Body of pancreas (tissue), 4 donors: ENCODE measurements around the gene DENND1A. TPM values are rescaled to one million over a fixed set of nuclear protein-coding genes. Genes with fewer than 3 reads are reported as not detected.

ENCODE experiments used
- ATAC-seq: fragments of 150-250 bp; one replicate; pipeline ENCODE4 v1.9.1; 2016
- DNase-seq, 4 donors: peaks; one replicate each; pipeline ENCODE4 v3.0.0-alpha.2; 2019
- H3K27ac ChIP-seq, 4 donors: fragments of 200-600 bp; sonication (generic); 1 replicate in 3 of 4; 2 replicates in 1 of 4; pipeline versions ENCODE4 v1.5.1 to v1.6.1; 2016 to 2019; ENCODE audit warnings: mild to moderate bottlenecking in 1 of 4, mixed read lengths in 1 of 4, moderate library complexity in 1 of 4
- H3K27me3 ChIP-seq, 2 donors: fragments of 200-600 bp; sonication (generic); one replicate each; pipeline ENCODE4 v1.6.0; 2016; ENCODE audit warnings: mild to moderate bottlenecking in 1 of 2
- H3K36me3 ChIP-seq, 2 donors: fragments of 200-600 bp; sonication (generic); replicated peaks in 1 of 2; 2 replicates each; pipeline ENCODE4 v1.5.1; 2016; ENCODE audit warnings: low read depth in 2 of 2; ENCODE audit not compliant: insufficient read depth in 1 of 2
- H3K4me1 ChIP-seq: fragments of 200-600 bp; sonication (generic); one replicate; pipeline ENCODE4 v1.6.0; 2016
- H3K4me3 ChIP-seq, 2 donors: fragments of 200-600 bp; sonication (generic); 1 replicate in 1 of 2; 2 replicates in 1 of 2; pipeline ENCODE4 v1.5.1; 2016 to 2019
- H3K9me3 ChIP-seq, 3 donors: fragments of 200-600 bp; sonication (generic); 1 replicate in 2 of 3; 2 replicates in 1 of 3; pipeline ENCODE4 v1.5.1; 2016
- POLR2A ChIP-seq, 3 donors: fragments of 450-650 bp; IDR thresholded peaks; one replicate each; pipeline ENCODE4 v1.6.1; 2016; ENCODE audit warnings: antibody characterized with exemption in 3 of 3, mild to moderate bottlenecking in 2 of 3
- WGBS, 2 donors: methylation state at CpG; one replicate each; pipeline ENCODE4 v1.1.5; 2017; 5-methylcytosine and 5-hydroxymethylcytosine counted together
- intact Hi-C: fragments of 100-400 bp; cut with DNase I; formaldehyde crosslinking; loops from one replicate; pipeline ENCODE4 v1.15.1; 2023
- total RNA-seq, 2 donors: library from RNA; depleted of rRNA; stranded (reverse); fragments of >200 nt; gene quantifications; one replicate each; pipeline ENCODE4 v1.1.0, GENCODE V29; 2016
- TF ChIP-seq, protein P1 (sequence below), 7 experiments: fragments of 450-650 bp in 4 of 7; fragments of 200-600 bp in 3 of 7; sonication (generic) in 3 of 7; IDR thresholded peaks; one replicate each; pipeline ENCODE4 v1.5.1; 2016 to 2019; ENCODE audit warnings: antibody characterized with exemption in 7 of 7

The DENND1A gene
- total RNA-seq, 2 donors from 2014 or later = 7.6 to 8.6 TPM

DNA sequence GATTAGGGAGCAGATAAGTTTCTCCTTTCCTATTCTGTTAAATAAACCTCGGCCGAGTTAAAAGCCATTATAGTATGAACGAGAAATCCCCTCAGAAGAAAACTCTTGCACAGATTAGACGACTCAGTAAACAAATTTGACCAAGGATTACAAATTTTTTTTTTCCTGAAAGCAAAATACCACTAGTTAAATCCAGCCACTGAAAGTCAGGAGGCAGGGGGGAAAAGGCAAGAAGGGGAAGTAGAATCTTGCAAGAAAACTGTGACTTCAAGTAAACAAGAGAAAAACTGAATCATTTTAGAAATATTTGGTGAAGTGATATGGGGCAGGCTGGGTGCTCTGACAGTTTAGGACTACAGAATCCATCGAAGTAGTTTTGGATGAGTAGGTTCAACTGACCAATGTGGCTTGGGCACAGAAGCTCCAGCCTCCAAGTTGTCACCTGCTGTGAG is 251.0 kb downstream of the DENND1A start:
- 13 to 15% methylated on average over 5 of the region's 5 CpGs for WGBS, 2 donors
- H3K27ac ChIP-seq = no peak overlapping the region
- ATAC-seq = no peak

DNA sequence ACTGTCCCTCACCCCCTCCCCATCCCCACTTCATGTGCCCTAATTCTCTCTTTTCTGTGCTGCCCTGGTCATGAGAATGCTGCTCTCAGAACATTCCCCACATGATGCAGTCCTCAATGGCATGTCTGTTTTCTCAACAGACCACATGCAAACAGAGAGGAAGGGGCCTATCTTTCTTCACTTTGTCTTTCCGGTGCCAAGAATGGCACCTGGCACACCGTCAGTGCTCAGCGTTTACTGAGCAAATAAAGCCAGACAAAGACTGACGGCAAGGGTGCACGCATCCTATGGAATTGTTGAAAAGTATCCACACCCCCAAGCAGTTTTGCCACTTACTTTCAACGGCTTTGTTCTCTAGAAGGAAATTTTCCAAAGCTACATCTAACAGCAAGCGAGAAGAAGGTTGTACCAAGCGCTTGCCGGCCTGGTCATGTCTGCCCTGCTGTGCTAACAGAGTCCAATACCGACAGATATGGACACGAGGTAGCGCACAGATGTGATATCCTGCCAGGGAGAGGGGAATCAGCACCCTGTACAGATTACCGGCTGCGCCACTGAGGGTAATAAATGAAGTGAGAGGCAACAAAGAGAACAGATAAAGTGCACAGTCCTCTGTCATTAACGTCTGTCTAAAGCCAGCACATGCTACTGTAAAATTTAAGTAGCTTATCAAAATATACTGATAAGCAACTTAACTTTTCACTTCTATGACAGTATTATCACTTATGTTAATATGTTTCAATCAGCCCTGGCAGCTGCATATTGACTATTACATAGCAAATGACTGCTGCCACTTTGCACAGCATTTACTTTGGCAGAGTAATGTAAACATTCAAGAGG is 251.7 kb downstream of the DENND1A start:
- TF ChIP-seq, protein P1, sequence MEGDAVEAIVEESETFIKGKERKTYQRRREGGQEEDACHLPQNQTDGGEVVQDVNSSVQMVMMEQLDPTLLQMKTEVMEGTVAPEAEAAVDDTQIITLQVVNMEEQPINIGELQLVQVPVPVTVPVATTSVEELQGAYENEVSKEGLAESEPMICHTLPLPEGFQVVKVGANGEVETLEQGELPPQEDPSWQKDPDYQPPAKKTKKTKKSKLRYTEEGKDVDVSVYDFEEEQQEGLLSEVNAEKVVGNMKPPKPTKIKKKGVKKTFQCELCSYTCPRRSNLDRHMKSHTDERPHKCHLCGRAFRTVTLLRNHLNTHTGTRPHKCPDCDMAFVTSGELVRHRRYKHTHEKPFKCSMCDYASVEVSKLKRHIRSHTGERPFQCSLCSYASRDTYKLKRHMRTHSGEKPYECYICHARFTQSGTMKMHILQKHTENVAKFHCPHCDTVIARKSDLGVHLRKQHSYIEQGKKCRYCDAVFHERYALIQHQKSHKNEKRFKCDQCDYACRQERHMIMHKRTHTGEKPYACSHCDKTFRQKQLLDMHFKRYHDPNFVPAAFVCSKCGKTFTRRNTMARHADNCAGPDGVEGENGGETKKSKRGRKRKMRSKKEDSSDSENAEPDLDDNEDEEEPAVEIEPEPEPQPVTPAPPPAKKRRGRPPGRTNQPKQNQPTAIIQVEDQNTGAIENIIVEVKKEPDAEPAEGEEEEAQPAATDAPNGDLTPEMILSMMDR (IDR thresholded peaks at IDR 0.05) = peak in 1 of 7 experiments; percentile 27
- no peak for TF ChIP-seq POLR2A (IDR thresholded peaks at IDR 0.05)
- WGBS, 2 donors = 13 to 27% methylated on average over 15 of the region's 15 CpGs
- H3K4me3 ChIP-seq = no peak overlapping the region
- DNase-seq (peak in 3 of 4 donors; percentile 34 to 57 (median 48)), ATAC-seq (peak; percentile 73)
- no peaks in the 10 kb centered on the region for H3K27me3 ChIP-seq
- H3K27ac ChIP-seq = no peak overlapping the region
- no peaks in the 10 kb centered on the region for H3K36me3 ChIP-seq
- H3K4me1 ChIP-seq = peaks cover 15% of the 10 kb centered on the region
- H3K9me3 ChIP-seq = no peaks in the 10 kb centered on the region
- intact Hi-C loops = no loop called here

More for the DNA sequence above, 251.0 kb downstream of the DENND1A start:
- Histone ChIP-seq H3K4me1 (peaks cover 15% of the 10 kb centered on the region), H3K9me3 (no peaks in the 10 kb centered on the region), H3K4me3 (no peak overlapping the region), H3K27me3 (no peaks in the 10 kb centered on the region), H3K36me3 (no peaks in the 10 kb centered on the region)
- no peak for DNase-seq
- intact Hi-C loops = no loop called here
- TF ChIP-seq, protein P1 (IDR thresholded peaks at IDR 0.05) = no peak
- no peak for TF ChIP-seq POLR2A (IDR thresholded peaks at IDR 0.05)

DNA sequence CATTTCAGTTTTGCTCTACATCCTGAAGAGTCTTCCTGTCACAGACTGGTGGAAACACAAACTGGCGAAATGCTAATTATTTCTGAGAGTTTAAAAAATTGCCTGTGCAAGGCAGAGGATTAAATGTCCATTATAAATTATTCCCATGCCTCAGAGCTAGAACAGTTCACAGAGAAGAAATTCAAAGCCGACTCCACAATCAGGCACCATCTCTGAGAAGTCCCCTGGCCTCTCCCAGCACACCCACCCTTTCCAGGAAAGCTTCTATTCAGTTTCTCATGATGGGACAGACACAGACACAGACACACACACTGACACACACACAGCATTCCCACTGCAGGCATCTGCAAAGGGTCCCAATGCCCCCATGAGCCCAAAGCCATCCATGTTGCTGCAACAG is 253.1 kb downstream of the DENND1A start:
- H3K27me3 ChIP-seq = no peaks in the 10 kb centered on the region
- ATAC-seq (no peak), DNase-seq (no peak)
- TF ChIP-seq POLR2A (IDR thresholded peaks at IDR 0.05) = no peak
- TF ChIP-seq, protein P1 (IDR thresholded peaks at IDR 0.05) = no peak
- H3K4me3 ChIP-seq = no peak overlapping the region
- peaks cover 15% of the 10 kb centered on the region for H3K4me1 ChIP-seq
- 92 to 96% methylated on average over 2 of the region's 2 CpGs for WGBS, 2 donors
- intact Hi-C loops = no loop called here
- H3K9me3 ChIP-seq = no peaks in the 10 kb centered on the region
- no peaks in the 10 kb centered on the region for H3K36me3 ChIP-seq
- no peak overlapping the region for H3K27ac ChIP-seq

DNA sequence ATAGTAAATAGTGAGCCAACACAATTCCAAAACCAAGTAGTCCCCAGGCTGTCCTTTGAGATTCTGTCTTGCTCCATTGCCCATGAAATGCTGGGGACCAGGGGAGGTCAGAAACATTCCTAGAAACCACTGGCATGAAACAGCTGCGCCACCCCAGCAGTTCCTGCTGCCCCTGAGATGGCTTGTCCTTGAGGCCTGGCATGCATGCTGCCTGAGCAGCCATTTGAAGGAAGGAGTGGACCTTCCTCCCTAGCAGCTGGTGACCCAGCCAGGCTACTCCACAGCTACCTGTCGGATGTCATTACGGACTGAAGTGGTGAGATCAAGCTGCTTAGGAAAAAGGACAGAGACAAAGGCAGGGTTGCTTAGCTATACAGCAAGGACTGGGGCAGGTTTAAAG is 260.6 kb downstream of the DENND1A start:
- no peak overlapping the region for H3K4me3 ChIP-seq
- no peak for ATAC-seq
- no peaks in the 10 kb centered on the region for H3K36me3 ChIP-seq
- DNase-seq = no peak
- H3K27me3 ChIP-seq = no peaks in the 10 kb centered on the region
- peaks cover 0 to 4% (median 0%) of the 10 kb centered on the region in 3 donors for H3K9me3 ChIP-seq
- intact Hi-C loops = no loop called here
- no peak overlapping the region for H3K27ac ChIP-seq
- TF ChIP-seq, protein P1 (IDR thresholded peaks at IDR 0.05) = no peak
- 96% methylated on average over 3 of the region's 3 CpGs for WGBS, 2 donors
- no peaks in the 10 kb centered on the region for H3K4me1 ChIP-seq
